GF-D8 (cell line): ENCODE results near the gene MEGF6.

Experiments
- DNase-seq: peaks from one replicate; lab custom pipeline; 2025; lab: John Stamatoyannopoulos, UW

MEGF6 gene

DNA sequence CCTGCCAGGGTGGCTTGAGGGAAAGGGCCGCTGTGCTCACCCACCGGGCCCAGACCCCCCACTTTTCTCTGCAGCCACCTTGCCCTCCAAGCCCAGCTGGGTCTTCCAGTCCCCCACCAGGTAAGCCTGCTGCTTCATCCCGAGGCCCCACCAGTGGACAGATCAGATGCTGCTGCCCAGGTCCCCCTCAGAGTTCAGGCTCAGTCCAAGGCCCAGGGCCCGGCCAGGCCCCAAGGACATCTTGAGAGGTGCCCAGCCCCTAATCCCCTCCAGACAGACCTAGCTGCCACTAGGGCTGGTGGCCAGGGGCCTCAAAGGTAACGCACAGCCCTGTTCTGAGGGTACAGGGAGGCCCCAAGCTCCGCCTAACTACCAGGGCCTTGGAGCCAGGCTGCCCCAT is 58.6 kb downstream of the MEGF6 start:
- DNase-seq: no peak

DNA sequence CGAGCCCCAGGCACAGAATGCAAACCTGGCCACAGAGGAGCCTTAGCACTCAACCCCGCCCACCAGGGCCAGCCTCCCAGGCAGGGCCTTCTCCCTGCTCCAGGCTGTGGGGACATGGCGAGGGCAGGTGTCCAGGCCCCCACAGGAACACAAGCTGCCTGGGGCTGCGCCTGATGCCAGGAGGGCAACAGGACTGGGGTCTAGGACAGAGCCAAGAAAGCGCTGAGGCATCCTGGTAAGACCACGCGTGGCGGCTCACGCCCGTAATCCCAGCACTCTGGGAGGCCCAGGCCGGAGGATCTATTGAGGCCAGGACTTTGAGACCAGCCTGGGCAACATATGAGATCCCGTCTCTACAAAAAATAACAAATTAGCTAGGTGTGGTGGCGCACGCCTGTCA is 59.1 kb downstream of the MEGF6 start:
- no peak for DNase-seq

DNA sequence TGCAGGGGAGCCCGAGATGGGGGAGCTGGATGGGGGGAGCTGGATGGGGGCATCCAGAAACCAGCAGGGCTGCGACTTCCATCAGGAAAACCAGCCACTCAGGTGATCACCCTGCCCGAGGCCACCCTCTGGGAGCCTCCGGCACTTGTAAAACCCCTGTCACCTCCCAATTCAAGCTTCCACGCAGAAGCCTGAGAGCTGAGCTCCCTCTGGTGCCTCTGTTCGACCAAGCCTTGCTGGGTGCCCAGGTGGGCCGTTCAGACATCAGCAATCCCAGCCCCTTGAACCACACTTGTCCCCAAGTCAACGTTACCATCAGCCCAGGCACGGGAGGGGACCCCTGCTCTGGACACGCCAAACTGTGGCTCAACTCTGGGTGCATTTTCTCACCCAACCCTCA is 59.6 kb downstream of the MEGF6 start:
- DNase-seq: no peak

DNA sequence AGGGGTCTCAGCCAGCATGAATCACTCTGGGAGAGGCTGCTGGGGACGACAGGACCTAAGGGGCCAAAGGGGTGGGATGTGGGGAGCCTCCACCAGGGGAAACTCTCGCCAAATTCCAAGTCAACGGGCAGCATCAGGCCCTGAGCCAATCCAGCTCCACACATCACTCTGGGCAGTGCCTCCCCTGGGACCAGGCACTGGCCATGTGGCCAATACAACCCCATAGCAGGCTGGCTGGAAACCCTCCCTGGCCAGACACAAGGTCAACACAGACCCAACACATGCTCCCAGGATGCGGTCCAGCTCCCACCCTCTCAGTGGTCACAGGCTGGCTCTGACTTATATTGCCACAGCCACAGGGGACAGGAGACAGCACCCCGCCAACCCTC is 60.0 kb downstream of the MEGF6 start:
- no peak for DNase-seq

DNA sequence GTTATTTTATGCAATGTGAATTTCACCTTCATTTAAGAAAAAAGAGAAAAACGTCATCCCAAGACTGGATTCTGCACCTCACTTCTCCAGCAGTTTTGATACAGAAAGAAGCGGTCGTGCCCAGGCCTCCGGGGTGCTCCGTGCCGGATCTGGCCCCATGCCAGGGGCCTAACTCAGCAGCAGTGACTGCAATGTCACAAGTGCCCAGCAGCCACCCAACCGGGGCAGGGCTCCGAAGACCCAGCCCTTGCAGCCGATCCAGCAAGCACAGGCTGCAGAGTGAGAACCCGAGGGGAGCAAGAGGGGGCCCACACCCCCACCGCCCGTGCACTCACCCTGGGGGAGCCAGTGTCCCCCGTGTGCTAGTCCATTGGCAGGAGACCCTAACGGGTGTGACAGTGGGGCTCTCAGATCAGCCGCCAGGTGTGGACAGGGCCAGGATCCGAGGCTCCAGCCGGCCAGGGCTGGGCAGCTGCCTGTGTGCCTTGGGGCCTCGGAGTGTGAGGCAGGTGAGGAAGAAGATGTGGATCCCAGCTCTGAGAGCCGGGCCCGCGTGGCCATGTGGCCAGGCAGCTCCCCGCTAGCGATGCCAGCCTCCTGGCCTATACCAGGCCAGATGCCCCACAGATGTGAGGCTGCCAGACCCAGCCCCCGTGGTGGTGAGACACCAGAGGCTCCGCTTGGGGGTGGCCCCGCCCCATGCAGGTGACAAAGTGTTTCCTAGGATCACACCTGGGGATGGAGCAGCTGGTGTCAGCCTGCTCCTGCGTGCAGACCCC is 60.6 kb downstream of the MEGF6 start:
- DNase-seq: no peak

DNA sequence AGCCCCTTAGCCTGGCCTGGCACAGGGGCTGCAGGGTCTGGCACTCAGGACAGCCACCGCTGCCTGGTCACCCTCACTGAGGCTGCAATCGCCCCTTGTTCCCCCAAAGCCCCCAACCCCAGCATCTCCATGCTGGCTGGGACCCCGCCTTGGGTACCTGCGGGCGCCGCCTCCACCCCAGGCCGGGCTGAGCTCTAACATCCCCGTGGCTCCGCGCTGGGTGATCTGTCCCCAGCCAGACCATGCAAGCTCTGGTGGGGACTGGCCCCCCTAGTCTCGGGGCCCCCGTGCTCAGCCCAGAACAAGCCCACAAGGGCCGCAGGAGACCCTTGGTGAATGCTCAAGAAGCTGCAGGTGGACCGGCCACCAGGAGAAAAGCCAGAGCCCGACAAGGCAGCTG is 62.4 kb downstream of the MEGF6 start:
- no peak for DNase-seq

DNA sequence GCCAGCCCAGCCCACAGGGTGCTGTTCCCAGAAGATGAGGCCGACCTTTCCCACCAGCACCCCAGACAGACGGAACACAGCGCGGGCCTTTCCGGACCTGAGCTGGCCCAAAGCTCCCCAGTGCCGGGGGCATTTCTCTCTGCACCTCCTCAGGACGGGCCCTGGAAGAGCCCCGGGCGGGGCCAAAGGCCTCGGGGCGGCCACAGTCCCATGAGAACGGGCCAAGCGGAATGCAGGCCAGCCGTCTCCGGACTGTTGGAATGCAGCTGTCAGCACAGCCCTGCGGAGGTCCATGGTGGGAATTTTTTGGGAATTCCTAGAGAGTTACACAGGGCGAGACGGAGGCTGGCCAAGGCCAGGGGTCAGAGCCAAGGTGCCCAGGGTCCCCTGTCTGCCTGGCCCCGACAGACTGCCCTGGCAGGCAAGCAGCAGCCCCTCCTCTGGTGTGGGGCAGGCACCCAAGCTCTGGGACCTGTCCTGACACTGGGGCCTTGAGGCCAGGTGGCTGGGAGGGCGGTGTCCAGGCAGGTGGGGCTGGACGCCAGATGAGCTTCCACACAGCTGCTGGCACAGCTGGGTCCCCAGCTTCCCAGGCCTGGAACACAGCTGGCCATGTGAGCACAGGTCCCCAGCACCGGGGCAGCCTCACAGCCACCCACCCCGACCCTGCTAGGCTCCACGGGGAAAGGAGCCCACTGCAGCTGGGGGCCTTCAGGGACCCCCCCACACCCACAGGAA is 63.0 kb downstream of the MEGF6 start:
- no peak for DNase-seq

DNA sequence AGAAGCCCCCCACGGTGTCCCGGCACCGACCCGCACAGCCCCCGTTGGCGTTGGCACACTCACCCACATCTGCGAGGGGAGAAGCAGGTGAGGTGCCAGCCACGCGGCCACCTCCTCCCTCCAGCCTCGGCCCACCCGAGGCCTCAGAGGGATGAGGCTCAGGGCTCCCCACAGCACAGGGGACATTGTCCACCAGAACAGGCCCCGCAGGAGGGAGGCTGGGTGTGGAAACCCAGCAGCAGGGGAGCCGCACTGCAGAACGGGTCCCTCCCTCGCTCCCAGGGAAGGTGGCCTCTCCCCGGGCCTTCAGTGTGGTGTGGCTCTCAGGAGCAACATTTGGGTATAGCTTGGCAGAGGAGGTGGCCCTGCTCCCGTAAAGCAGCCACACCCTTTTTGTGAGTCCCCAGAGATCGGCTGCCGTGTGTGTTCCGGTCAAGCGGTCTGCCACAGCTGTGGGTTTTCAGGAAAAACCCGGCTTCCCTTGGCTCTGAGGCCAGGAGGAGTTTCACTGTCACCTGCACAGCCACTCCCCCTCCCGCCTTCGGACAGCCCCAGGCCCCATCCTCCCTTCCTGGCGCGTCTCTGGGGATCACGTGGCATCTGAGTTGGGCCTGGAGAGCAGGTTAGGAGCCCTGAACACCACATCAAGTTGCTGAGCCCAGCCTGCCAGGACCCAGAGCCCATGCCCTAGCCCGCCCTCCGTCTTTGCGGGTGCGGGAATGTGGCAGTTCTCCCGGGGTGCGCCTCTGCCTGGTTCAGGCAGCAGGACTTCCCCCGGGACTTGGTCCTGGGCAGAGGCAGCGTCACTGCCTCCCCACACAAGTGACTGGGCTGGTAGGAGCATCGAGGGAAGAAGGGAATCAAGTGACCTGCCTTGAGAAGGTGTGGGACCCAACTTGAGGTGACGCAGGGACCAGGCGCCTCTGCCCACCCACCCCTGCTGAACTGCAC is 64.0 kb downstream of the MEGF6 start:
- no peak for DNase-seq

DNA sequence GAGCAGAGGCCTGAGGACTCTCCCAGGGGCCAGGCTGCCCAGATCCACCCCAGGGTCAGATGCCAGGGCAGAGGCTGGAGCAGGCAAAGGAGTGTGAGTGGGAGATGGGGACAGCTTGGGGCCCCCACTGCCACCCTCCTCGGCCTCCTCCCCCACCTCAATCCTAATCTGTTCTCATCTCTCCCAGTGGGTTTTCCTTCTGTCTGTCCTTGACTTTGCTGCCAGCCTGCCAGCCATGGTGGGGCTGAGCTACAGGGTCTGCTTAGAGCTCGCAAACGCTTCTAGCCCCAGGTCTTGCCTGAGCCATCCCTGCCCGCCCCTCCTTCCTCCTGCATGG is 65.3 kb downstream of the MEGF6 start:
- no peak for DNase-seq

DNA sequence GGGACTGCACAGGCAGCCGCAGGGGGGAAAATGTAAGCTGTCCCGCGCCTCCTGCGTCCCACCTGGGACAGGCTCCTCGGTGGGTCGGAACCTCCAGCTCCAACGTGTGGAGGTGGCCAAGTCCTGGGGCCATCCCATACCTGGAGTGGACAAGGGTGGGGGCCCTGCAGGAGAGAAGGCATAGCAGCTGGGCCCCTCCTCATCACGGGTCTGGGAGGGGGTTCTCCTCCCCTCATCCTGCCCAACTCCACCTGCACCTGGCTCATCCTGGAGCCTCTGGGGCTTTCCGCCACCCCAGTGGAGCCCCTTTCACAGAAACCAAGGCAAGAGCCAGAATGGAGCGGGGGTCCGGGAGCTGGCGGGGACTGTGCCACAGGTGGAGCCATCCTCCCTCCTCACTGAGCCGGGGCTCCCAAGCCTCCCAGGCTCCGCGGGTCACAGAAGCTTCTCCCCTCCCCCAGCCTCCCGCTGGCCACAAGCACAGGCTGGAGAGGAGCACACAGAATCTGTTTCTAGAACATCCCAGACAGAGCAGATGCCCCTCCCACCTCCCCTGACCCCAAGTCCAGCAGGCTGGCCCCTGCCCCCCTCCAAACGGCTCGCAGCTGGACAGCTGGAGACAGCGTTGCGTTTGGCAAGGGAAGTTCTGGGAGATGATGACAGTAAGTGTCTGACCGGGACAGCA is 65.8 kb downstream of the MEGF6 start:
- DNase-seq: no peak

DNA sequence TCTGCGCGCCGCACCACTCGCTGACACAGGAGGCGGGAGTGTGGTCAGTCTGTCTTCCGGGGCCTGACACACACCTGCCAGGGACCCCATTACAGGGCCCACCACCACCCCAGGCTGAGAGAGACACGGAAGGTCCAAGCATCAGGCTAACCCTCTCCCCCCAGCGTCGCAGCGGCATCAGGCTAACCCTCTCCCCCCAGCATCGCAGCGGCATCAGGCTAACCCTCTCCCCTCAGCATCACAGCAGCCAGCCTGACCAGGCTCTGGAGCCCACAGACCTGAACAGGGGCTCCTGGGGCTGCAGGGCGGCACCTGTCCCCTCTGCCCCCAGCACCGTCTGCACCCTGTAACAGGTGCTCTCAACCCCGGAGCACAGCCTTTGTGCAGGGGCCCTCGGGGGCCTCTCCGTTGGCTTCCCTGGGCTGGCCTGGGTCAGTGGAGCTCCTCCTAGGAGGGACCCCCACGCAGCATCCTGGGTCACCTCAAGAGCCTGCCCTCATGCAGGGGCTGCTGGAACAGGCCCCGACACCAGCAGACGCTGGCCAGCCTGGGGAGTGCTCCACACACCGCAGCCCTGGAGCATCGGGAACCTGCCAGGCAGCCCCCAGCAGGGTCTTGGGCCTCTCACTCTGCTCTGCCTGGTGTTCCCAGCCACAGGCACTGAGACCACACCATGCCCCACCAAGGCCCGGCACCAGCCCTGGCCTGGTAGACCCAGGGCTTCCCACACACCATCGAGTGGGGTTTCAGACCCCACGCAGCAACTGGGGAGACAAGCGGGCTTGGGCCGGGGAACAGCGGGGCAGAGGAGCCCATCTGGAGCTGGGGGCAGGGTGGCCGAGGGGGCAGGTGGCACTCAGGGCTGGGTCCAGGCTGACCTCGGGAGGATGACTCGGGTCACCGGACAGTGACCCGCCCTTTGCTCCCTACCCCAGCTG is 67.0 kb downstream of the MEGF6 start:
- no peak for DNase-seq

DNA sequence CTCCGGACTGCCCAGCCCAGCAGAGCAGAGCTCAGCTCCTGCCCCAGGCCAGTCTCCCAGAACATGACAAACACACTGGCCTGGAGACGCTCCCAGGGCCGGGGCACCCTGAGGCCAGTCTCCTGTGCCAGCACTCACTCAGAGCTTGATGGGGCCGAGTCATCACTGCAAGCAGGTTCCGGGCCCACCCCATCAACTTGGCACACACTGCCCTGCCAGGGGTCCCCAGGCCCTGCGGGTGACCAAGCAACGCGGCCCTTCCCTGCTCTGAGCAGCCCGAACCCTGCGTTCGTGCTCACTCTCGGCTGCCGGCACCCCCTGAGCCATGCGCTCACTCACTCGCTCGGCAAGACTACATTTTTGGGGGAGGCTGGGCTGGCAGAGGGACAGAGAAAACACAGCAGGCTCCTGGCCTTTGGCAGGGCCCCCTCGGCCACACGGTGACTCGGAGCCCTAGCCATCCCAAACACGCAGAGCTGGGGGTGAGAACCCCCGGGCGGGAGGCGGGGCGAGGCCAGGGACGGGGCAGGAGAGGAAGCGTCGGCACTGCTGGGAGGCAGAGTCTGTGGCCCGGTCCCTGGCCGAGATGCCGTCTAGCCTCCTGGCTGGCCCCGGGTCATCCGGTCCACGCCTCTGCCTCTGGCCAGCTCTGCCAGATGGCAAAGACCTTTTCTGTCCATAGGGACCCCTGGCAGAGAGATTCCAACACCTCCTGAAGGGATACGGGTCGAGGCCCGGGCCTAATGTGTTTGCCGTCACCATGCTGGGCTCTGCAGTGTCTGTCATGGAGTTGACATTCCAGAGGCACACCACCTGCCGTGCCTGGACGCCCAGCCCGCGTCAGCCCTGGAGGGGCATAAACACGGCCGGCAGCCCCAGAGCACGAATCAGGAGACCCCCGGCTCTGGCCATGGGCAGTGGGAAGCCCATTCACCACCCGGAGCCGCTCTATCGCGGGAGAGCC is 68.0 kb downstream of the MEGF6 start:
- no peak for DNase-seq

DNA sequence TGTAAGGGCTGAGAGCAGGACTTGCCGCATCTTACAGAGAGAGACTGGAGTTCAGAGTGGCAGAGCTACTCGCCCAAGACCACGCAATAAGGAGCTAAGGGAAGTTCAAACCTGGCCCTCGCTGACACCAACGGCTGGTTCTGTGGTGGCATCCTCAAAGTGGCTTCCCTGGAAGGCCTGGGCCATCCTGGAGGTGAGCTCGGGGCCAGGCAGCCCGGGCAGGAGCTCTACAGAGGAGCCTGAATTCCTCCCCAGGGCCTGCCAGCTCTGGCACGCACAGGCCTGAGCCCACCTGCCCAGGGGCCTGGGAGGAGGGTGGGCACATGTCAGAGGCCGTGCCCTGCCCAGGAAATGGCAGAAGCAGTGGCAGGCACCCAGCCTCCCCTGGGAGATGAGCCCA is 68.6 kb downstream of the MEGF6 start:
- no peak for DNase-seq

DNA sequence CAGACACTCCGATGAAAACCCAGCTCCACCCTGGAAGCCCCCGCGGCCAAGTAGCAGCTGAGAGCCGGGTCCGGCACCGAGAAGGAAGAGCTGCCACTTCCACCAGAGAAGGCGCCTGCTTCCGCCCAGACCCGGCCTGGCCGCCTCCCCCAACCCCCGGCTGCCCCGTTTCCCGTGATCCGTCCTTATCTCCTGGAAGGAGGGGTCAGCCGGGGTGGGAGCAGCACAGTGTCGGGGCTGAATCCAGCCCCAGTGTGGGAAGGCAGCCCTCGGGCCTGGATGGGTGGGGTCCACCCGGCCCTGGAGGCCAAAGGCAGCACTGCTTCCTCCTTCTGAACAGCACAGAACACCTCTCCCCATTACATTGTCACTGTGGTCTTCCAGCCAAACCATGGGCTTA is 69.4 kb downstream of the MEGF6 start:
- no peak for DNase-seq

DNA sequence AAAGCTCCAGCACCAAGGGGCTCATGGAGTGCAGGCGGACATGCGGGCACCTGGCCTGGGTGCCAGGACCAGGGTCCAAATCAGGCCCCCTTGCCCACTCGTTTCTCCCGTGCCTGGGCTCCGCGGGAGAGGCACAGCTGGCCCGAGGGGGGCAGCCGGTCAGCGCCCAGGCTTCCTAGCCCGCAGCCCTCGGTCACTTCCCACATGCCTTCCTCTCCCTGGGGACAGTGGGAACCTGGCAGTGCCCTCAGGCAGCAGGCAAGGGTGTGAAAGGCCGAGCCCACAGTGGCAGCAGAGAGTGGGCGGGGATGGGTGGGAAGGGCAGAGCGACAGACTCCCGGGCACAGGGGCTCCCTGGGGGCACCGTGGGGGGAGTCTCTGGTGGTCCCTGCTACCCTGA is 69.8 kb downstream of the MEGF6 start:
- DNase-seq: no peak

DNA sequence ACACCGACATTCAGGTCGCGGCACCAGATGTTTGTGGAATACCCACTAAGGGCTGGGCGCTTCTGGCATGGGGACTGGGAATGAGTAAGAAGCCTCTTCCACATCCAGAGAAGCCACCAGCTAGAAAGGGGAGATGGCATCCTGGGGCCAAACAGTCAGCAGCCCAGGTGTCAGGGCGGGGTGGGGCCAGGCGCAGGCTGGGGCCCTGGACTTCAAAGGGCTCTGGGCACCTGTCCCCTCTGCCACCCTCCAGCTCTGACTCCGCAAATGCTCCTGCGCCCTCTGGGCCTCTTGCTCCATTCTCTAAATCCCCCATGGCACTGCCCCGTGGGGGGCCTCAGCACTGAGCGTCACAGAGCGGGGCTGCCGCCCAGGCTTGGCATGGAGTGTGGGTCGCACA is 70.4 kb downstream of the MEGF6 start:
- DNase-seq: no peak

DNA sequence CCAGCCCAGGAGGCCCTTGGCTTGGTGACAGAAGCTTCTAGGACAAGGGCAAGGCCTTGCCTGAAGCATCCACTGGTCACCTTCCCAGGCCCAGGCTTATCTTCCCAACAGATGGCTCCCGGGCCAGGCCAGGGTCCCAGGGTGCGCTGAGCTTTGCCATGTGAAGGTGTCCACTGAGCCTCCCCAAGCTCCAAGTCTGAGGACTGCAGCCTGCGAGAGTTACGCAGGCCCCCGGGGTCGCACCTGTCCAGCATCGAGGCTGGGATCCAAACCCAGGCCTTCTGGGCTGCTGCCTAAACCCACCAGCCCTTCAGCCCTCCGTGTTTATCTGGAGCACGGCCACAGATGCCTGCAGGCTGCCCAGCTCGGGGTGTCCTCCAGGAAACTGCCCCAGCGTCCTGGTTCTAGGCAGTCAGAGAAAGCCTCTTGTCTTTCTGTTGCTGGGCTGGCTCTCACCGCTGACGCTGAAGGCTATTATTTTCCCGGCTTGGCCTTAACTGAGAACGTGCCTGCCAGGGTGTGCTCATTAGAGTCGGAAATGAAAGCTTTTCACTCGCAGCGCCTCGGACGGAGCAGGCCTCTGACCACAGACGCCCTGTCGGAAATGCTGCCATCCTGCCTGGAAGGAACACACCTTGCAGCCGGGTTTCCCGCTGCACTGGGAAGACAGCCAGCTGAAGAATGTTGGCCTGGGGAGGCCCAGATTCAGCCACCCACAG is 71.4 kb downstream of the MEGF6 start:
- no peak for DNase-seq

DNA sequence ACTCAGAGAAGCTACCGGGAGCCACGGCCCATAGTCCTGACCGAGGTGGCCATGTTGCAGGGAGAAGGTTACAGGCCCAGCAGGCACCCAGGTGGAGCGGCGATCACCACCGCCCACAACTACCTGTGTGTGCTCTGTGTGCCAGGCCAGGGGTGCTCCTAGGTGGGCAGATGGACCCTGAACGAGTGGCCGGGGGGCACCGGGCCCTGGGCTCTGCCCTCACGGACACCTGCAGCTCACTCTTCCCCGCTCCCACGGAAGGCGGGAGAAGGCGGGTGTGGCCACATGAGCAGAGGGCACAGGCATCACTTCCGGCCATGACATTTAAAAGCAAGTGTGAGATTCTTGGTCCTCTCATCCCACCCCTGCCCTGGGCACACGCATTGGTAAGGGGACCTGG is 73.9 kb downstream of the MEGF6 start:
- DNase-seq: no peak
